DMS114 treated with DMSO at 0.1 percent for 48 hours (cell line): ENCODE measurements around the gene PRR5.
"Not testable (repeated sequence)": the region's sequence is repeated elsewhere in the genome, so short reads cannot be mapped to it uniquely, and the experiment has no call there.

Experiments used
- DNase-seq: peaks from one replicate; lab custom pipeline; 2025; ENCODE audit not compliant: unreplicated experiment; lab: John Stamatoyannopoulos, UW

Gene PRR5

DNA sequence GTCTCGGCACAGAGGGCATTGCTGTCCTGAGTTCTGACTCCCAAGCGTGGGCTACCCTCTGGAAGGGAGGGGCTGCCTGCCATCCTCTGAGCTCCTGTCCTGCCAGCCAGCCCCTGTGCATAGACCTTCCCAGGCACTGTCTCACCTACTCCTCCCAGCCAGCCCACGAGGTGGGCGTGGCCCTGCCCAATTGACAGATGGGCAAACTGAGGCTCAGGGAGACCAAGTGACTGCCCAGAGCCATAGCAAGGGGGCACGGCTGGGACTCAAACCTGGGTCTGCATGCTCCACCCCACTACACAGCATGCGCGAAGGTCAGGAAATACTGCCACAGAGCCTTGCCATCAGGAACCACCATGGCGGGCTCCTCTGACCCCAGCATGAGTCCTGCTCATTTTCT, 29.4 kb upstream of the PRR5 start:
- no peak for DNase-seq

DNA sequence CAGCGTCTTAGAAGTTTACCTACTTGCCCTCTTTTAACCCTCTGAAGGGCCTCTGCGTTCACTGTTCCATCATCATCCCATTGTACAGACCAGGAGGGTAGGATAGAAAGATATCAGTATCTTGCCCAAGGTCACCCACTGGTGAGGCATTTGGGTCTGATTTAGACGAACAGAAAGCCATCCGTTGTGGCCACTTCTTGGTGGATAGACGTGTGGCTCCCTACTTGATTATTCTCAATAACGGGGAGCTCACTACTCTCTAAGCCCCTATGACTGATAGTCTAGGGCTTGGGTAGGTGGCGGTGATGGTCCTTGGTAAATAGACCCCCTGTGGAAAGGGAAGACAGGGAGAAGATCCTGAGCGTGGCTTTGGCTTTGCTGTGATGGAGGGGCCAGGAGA, 28.6 kb upstream of the PRR5 start:
- DNase-seq, result no peak

DNA sequence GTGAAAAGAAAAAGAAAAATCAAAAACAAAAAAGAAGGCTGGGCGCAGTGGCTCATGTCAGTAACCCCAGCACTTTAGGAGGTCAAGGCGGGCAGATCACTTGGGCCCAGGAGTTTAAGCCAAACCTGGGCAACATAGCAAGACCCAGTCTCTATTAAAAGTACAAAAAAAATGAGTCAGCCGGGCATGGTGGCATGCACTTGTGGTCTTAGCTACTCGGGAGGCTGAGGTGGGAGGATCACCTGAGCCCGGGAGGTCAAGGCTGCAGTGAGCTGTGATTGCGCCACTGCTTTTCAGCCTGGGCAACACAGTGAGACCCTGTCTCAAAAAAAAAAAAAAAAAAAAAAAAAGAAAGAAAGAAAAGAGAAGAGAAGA, 26.0 kb upstream of the PRR5 start:
- DNase-seq, result not testable (repeated sequence)

DNA sequence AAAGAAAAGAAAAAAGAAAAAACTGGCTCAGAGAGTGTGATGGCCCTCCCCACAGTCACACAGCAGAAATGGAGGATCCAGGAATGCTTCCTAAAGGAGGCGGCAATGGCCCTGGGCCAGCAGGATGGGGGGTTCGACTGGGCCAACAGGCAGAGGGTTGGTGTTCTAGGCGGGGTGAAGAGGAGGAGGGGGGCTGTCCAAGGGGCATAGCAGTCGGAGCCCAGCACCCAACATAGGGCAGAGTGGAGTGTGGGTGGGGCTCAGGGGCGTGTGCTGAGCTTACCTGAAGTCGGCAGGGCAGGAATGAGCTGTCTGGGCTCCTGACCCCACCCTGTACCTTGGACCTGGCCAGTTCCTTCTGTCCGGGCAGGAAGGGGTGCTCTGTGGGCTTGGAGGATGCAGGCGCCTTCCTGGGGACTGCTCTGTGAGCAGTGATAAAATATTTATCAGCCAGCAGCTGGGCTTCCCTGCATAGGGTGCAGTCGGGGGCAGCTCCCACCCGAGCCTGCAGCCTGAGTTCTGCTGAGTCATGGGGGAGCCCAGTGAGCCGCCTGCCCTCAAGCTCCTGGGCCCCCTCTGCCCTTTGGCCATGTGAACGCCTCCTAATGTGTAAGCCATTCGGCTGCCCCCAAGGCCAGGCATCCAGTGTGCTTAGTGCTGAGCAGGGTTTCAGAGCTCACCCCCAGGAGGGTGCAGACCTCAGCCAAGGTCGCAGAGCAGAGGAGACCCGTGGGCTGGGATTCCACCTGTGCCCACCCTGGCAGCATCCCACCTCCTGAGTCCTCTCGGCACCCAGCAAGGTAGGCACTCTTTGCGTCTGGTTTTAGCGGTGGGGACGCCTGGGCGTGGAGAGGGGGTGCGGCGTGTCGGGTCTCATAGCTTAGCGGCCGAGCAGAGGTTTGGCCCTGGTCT, 25.3 kb upstream of the PRR5 start:
- DNase-seq, result no peak

DNA sequence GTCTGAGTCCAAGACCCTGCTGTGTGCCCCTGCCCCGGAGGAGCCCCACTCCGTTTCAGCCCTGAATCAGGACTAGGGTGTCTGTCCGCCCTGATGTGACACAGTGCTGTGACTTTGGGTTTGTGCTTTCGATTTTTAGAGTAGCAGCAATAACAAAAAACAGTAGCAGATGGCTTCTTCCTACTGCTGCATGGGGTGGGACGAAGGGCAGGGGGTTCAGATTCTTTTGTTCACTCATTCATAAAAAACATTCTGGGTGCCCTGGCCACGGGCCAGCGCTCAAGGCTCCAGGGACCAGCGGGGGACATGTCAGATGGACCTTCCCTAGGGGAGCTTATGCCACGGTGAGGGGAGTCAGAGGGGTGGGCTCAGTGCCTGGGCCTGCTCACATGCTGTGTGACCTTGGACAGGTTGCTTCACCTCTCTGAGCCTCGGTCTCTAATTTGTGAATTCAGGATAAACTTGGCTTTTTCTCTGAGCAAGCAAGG, 24.6 kb upstream of the PRR5 start:
- DNase-seq, result no peak

DNA sequence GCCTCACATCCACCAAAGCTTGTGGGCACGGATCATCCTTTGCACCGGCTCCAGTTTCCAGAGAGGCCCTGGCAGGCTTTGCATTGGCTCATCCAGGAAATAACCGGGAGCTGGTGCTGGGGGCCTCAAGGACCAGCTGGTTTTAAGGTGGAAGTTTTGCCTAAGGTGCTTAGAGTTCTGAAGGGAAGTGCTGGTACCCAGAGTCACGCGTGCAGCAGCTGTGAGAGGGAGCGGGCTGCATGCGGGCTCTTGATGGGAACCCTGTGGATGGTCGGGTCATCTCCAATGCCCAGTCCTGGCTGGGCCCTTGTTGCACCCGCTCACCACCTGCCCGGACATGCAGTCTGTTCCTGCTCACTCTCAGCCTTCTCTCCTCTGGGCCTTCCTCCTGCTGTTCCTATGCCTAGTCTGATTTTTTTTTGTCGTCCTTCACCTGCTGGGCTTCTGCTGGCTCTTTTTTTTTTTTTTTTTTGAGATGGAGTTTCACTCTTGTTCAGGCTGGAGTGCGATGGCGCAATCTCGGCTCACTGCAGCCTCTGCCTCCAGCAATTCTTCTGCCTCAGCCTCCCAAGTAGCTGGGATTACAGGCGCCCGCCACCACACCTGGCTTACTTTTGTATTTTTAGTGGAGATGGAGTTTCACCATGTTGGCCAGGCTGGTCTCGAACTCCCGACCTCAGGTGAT, 24.0 kb upstream of the PRR5 start:
- no peak for DNase-seq

DNA sequence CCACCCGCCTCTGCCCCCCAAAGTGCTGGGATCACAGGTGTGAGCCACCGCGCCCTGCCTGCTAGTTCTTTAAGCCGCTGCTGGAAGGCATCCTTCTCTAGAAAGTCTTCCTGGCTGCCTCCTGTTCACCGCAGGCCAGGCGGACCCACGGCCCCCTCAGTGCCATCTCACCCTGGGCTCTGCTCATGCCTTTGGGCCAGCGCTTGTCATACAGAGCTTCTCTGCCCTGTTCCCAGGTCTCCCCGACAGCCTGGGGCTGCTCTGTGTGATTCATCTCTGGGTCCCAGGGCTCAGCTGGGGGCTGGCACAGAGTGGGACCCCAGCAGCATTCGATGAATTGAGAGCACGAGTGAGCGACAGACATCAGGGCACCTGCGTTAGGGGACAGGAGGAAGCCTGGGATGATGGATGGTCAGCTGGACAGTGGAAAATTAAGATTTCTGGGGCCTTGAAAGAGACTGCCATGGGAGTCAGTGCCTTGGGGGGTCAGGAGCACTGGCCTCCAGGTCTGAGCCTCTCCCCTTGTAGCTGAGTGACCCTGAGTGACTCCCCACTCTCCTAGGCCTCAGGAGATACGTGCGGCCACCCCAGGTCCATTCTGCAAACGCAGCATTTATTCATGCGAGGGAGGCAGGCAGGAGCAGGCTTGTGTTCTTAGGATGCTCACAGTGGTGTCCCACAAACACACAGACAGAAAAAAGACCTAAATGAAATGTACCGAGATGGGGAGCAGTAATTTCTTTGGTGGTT, 23.3 kb upstream of the PRR5 start:
- DNase-seq, result no peak

DNA sequence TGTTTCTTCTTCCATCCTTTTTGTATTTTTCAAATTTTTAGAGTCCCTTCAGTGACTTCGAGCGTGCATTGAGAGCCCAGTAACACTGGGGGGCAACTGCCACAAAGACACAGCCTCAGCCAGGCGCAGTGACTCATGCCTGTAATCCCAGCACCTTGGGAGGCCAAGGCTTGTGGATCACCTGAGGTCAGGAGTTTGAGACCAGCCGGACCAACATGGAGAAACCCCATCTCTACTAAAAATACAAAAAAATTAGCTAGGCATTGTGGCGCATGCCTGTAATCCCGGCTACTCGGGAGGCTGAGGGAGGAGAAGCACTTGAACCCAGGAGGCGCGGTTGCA, 22.7 kb upstream of the PRR5 start:
- not testable (repeated sequence) for DNase-seq

DNA sequence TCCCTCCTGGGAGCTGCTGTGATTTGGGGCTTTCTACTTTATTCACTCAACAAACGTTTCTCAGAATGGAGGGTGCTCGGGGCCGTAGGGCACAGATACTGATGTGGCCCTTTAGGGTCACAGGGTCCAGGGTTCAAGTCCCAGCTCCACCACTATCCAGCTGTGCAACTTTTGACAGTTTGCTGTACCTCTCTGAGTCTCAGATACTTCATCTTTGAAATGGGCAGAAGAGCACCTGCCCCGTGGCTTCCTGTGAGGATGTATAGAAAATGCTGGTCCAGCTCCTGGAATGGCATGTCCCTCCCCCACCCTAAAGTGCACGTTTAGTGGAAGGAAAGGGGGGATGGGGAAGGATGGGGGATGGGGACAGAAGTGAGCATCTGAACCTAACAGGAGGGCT, 21.9 kb upstream of the PRR5 start:
- no peak for DNase-seq

DNA sequence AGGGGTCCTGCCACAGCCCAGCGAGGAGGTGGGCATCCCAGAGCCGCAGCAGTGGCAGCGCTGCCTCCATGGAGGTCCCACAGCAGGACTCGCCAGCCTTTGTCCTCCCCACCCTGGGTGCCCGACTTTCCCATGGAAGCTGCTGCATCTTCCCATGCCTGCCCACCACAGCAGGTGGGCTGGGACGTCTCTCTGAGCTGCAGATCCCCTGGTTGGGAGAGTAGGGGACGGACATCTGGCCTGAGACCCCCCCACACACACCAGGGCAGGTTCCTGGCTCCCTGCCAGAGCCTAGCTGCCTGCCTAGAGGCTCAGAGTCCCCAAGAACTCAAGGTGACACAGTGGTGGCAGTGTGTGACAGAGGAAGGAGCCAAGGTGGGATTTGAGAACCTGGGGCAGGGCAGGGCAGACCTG, 21.5 kb upstream of the PRR5 start:
- no peak for DNase-seq

DNA sequence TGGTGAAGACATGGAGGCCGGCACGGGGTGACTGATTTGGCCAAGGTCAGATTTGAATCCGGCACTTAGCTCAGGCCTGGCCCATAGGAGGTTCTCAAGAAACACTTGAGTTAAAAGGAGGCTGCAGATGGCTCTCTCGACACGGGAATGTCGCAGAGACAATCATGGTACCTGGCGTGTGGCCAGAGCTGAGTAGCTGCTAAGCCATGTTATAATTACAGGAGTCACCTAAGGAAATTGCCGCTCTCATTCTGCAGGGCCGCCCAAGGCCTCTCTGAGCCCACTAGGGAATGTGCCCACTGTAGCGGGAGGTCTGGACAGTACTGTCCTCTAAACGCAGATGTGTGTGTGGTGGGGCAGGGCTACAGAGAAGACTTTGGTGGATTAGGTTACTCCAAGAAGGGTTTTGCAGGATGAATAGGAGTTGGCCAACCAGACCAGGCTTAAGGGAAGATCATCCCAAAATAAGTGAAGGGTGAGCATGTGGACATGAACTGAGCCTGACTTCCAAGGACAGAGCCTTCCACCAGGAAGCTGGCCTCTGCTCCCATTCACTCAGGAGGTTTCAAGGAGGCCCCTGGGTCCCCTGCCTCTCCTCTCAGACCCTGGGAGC, 19.3 kb upstream of the PRR5 start:
- no peak for DNase-seq

DNA sequence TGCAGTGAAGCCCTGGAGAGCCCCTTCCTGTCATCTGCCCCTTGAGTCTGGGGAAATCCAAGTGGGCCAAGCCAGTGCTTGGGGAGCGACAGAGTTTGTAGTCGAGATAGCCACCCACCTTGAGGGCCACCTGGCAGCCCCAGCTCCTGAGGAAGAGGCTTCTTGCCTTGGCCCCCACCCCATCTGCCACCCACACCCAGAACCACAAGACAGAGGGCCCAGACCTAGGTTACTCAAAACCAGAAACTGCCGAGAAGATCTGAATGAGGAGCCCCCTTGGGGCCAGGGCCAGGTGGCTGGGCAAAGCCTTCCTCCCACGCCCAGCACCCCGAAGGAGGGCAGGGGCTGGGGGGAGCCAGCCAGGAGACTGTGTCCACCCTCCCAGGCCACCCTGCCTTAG, 18.8 kb upstream of the PRR5 start:
- DNase-seq, result no peak

DNA sequence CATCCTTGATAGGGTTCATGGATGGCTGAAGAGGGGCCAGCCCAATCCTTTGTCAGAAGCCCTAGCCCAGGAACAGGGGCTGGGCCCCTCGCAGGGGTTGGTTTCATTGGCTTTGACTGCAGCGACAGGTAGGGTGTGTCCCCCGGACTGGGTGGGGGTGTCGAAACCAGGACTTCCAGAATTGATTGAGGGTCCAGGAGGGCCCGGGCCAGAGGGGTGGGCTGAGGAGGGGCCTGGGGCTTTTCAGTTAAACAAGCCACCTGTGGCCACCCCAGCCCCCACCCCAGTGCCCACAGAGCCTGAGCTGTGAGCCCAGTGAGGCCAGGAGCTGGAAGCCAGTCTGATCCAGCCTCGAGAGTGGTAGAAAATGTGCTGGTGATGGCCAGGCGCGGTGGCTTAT, 18.1 kb upstream of the PRR5 start:
- DNase-seq, result no peak

DNA sequence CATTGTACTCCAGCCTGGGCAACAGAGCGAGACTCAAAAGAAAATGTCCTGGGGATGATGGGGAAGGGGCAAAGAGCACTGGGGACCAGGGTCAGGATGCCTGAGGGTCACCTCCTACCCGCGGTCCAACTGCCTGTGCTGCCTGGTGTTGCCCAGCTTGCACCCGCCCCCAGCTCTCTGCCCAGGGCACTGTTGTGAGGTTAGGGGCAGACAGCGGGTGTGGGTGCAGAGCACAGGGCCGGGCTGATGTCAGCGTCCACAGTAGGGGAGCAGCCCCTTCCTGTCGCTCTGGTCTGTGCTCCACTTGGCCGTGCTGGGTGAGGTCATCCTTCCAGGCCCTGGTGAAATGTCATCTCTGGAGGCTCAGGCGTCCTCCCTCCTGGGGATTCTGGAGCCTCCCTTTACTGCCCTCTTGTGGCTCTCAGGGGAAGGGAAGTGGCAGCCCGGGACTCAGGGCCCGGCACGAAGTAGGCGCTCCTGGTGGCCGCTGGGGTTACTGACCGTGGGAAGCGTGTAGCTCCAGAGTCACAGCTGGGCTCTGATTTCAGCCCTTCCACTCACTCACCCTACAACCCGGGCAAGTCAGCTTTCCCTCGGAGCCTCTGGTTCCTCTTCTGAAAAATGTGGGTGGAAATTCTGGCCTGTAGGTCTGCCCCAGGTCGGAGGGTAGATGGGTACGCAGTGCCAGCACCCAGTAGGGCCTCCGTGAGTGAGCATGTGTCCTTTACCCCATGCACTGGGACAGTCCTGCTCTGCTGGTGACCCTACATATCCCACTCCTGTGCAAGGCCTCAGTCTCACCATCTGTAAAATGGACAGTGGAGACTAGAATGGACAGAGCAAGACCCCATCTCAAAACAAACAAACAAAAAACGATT, 17.3 kb upstream of the PRR5 start:
- peak; percentile 56 for DNase-seq

DNA sequence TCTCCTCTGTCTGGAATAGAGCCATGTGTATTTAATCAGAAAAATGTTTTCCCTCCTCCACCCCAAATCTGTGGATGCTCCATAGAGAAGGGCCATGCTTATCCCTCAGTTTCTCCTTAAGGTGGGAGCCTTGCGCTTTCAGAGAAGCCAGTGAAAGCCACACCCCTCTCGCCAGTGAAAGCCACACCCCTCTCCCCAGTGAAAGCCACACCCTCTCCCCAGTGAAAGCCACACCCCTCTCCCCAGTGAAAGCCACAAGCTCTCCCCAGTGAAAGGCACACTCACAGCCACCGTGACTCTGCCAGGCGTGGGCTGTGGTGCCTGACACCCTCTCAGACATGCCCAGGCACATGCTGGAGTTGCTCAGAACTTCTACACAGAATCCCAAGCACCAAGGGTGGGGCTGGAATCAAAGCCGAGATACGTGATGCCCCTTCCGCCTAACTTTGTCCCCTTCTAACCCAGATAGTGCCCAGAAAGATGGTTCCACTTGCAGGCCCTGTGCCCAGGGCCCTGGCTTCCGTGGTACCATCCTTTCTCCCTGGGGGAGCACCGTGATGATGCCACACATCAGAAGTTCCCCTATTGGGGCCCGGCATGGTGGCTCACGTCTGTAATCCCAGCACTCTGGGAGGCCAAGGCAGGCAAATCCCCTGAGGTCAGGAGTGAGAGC, 16.5 kb upstream of the PRR5 start:
- DNase-seq, result no peak

DNA sequence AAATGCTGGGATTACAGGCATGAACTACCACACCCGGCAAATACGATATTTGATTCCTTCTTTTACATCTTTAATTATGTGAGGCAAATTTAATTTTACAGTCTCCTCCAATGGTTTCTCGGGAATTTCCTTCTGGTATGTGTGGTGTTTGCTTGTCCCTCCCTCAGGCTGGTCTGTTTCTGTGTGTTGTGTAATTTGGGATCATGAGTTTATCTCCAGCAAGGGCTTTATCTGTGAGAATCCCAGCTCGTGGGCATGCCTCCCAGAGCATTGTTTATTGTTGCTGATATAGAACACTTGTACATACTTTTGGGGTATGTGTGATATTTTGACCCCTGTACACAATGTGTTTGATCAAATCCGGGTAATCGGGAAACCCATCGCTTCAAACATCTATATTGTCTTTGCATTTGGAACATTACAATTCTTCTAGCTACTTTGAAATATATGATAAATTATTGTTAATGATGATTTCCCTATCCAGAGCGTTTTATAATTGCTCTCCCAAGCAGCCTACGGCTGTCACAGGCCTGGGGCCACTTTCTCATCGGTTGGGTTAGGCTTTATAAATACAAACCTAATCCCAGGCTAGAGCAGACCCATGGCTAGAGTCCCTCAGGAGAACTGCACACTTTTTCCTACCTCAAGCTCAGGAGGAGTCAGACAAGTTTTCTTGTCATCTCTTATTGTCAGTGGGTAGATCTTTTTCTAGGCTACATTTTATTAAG, 15.0 kb upstream of the PRR5 start:
- DNase-seq, result no peak

DNA sequence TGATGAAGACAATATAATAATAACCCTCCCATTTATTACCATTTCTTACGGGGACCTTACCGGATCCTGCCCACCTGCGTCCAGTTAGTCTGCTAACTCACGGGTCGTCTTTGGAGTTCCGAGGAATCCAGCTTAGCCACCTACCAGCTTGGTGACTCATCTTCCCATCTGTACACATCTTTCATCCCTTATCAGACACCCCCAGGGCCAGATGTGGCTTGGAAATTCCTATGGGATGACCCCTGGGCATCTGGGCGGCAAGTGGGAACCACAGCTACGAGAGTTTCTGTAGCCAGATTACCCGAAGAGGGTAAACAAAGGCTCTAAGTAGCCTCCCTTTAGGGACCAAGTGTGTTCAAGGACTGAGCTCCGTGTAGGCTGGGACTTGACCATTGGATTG, 12.8 kb upstream of the PRR5 start:
- DNase-seq, result no peak

DNA sequence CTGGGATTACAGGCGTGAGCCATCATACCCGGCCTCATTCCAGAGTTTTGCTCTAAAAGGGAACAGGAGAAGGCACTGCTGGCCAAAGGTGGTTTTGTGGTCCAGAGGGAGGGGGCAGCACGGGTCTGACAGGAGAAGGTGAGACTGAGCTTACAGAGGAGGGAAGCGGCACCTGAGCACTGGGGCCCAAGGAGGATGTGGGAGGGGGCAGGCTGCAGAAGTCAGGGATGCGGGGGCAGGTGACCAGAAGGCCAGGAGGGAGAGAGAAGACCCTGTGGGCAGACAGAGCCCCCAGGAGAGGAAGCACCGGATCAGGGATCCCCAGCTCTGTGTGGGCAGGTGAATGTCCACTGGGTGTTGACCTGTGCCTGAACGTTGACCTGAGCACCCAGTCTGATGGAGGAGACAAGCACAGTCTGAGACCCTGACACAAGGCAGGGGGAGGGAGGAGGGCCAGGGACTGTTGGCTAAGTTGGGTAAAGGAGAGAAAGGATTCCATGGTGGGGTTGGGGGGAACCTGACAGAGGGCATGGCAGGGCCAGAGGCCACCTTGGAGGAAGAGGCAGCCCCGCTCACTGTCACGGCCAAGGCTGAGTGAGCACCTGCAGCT, 12.0 kb upstream of the PRR5 start:
- no peak for DNase-seq
